ENCODE data around the gene DCLRE1A. TPM values are rescaled to one million over a fixed set of nuclear protein-coding genes. Genes with fewer than 3 reads are reported as not detected.
A peak's percentile ranks its signal among the peaks of the same experiment; 100 is the strongest.

Gene DCLRE1A
- total RNA-seq, 1 donor from 2014 or later, result 7.3 TPM

GRCh38 chr10:113882240-113882639 is 28.4 kb upstream of the DCLRE1A start:
- Mint-ChIP-seq H3K27me3 (ENCODE audit: unreplicated experiment) (no peaks in the 10 kb centered on the region), H3K4me1 (ENCODE audit: unreplicated experiment) (peaks cover 10% of the 10 kb centered on the region), H3K9me3 (ENCODE audit: unreplicated experiment) (peaks cover 7% of the 10 kb centered on the region), H3K36me3 (ENCODE audit: unreplicated experiment) (peaks cover 57% of the 10 kb centered on the region), H3K27ac (ENCODE audit: unreplicated experiment) (no peak overlapping the region), H3K4me3 (ENCODE audit: unreplicated experiment) (no peak overlapping the region)
- TF ChIP-seq, protein P1, sequence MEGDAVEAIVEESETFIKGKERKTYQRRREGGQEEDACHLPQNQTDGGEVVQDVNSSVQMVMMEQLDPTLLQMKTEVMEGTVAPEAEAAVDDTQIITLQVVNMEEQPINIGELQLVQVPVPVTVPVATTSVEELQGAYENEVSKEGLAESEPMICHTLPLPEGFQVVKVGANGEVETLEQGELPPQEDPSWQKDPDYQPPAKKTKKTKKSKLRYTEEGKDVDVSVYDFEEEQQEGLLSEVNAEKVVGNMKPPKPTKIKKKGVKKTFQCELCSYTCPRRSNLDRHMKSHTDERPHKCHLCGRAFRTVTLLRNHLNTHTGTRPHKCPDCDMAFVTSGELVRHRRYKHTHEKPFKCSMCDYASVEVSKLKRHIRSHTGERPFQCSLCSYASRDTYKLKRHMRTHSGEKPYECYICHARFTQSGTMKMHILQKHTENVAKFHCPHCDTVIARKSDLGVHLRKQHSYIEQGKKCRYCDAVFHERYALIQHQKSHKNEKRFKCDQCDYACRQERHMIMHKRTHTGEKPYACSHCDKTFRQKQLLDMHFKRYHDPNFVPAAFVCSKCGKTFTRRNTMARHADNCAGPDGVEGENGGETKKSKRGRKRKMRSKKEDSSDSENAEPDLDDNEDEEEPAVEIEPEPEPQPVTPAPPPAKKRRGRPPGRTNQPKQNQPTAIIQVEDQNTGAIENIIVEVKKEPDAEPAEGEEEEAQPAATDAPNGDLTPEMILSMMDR (IDR thresholded peaks at IDR 0.05), result no peak
- DNase-seq (ENCODE audit: extremely low spot score, unreplicated experiment), result no peak

GRCh38 chr10:113880236-113880635 is 26.4 kb upstream of the DCLRE1A start:
- Mint-ChIP-seq H3K27me3 (ENCODE audit: unreplicated experiment) (no peaks in the 10 kb centered on the region), H3K36me3 (ENCODE audit: unreplicated experiment) (peaks cover 41% of the 10 kb centered on the region), H3K9me3 (ENCODE audit: unreplicated experiment) (peaks cover 7% of the 10 kb centered on the region), H3K4me3 (ENCODE audit: unreplicated experiment) (no peak overlapping the region), H3K4me1 (ENCODE audit: unreplicated experiment) (peaks cover 26% of the 10 kb centered on the region), H3K27ac (ENCODE audit: unreplicated experiment) (no peak overlapping the region)
- TF ChIP-seq, protein P1 (IDR thresholded peaks at IDR 0.05), result no peak
- DNase-seq (ENCODE audit: extremely low spot score, unreplicated experiment), result no peak

DNA sequence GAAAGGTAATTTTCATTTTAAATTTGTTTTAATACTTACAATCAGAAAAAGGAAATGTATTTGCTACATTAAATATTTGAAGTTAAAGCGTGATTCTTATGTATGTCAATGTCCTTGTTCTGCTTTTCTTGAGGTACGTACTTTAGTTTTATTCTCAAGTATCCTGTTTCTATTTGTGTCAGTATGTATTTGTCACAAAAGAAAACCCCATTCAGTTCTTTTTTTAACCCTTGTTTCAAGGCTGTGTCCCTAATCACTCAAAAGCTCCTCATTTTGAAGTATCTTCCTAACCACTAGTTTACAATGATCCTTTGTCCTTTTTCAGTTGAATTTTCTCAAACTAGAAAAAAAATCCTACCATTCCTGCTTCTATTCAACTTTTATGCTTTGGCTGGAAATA is 25.8 kb upstream of the DCLRE1A start:
- Mint-ChIP-seq H3K27me3 (ENCODE audit: unreplicated experiment) (no peaks in the 10 kb centered on the region), H3K4me3 (ENCODE audit: unreplicated experiment) (no peak overlapping the region), H3K4me1 (ENCODE audit: unreplicated experiment) (peaks cover 31% of the 10 kb centered on the region), H3K9me3 (ENCODE audit: unreplicated experiment) (peaks cover 7% of the 10 kb centered on the region), H3K36me3 (ENCODE audit: unreplicated experiment) (peaks cover 40% of the 10 kb centered on the region), H3K27ac (ENCODE audit: unreplicated experiment) (no peak overlapping the region)
- no peak for DNase-seq (ENCODE audit: extremely low spot score, unreplicated experiment)
- TF ChIP-seq, protein P1 (IDR thresholded peaks at IDR 0.05), result no peak

DNA sequence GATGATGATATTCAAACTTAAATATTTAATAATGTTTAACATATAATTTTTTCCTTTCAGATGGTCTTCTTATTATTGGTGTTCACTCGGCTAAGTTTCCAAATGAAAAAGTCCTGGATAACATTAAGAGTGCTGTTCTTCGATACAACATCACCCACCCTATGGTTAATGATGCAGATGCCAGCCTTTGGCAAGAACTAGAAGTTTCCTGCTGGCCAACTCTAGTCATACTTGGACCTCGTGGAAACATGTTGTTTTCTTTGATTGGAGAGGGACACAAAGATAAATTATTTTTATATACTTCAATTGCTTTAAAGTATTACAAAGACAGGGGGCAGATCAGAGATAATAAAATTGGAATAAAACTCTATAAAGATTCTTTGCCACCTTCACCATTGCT is 22.6 kb upstream of the DCLRE1A start:
- Mint-ChIP-seq H3K4me3 (ENCODE audit: unreplicated experiment) (no peak overlapping the region), H3K27me3 (ENCODE audit: unreplicated experiment) (no peaks in the 10 kb centered on the region), H3K27ac (ENCODE audit: unreplicated experiment) (no peak overlapping the region), H3K9me3 (ENCODE audit: unreplicated experiment) (peaks cover 22% of the 10 kb centered on the region), H3K36me3 (ENCODE audit: unreplicated experiment) (peaks cover 41% of the 10 kb centered on the region), H3K4me1 (ENCODE audit: unreplicated experiment) (peaks cover 34% of the 10 kb centered on the region)
- no peak for DNase-seq (ENCODE audit: extremely low spot score, unreplicated experiment)
- TF ChIP-seq, protein P1 (IDR thresholded peaks at IDR 0.05), result peak; percentile 11

- no peak overlapping the region for H3K4me3 Mint-ChIP-seq (ENCODE audit: unreplicated experiment)
- no peak for DNase-seq (ENCODE audit: extremely low spot score, unreplicated experiment)
- peaks cover 32% of the 10 kb centered on the region for H3K4me1 Mint-ChIP-seq (ENCODE audit: unreplicated experiment)
- H3K27me3 Mint-ChIP-seq (ENCODE audit: unreplicated experiment), result no peaks in the 10 kb centered on the region
- TF ChIP-seq, protein P1 (IDR thresholded peaks at IDR 0.05), result no peak
- peaks cover 26% of the 10 kb centered on the region for H3K9me3 Mint-ChIP-seq (ENCODE audit: unreplicated experiment)
- peak overlapping the region; percentile 54 for H3K27ac Mint-ChIP-seq (ENCODE audit: unreplicated experiment)
- H3K36me3 Mint-ChIP-seq (ENCODE audit: unreplicated experiment), result peaks cover 46% of the 10 kb centered on the region
Observed at GRCh38 chr10:113875212-113875611, 21.3 kb upstream of the DCLRE1A start.

Measured in osteocyte (in vitro differentiated cells).